Measurements from ENCODE around the gene NDUFAF3.

The NDUFAF3 gene

GRCh38 chr3:49025005-49025792 is 3.3 kb downstream of the NDUFAF3 start:
- TF ChIP-seq ZFP3 (CRISPR knock-in tag; IDR thresholded peaks at IDR 0.05) (no peak), PATZ1 (CRISPR knock-in tag; IDR thresholded peaks at IDR 0.05; ENCODE audit: borderline replicate concordance) (no peak), GLIS3 (CRISPR knock-in tag; IDR thresholded peaks at IDR 0.05) (no peak), ZNF8 (CRISPR knock-in tag; IDR thresholded peaks at IDR 0.05) (no peak), TOX (CRISPR knock-in tag; IDR thresholded peaks at IDR 0.05; ENCODE audit: borderline replicate concordance) (no peak), ZNF565 (CRISPR knock-in tag; conservative IDR thresholded peaks at IDR 0.05; ENCODE audit: low read depth) (no peak), CSDC2 (CRISPR knock-in tag; IDR thresholded peaks at IDR 0.05) (no peak), CSRNP3 (CRISPR knock-in tag; IDR thresholded peaks at IDR 0.05) (no peak), ESRRG (CRISPR knock-in tag; IDR thresholded peaks at IDR 0.05) (no peak), ZFP30 (CRISPR knock-in tag; IDR thresholded peaks at IDR 0.05) (no peak), SNAI2 (CRISPR knock-in tag; IDR thresholded peaks at IDR 0.05) (no peak), RARB (CRISPR knock-in tag; IDR thresholded peaks at IDR 0.05) (no peak), TCF4 (CRISPR knock-in tag; IDR thresholded peaks at IDR 0.05; ENCODE audit: borderline replicate concordance) (no peak), TSHZ2 (CRISPR knock-in tag; IDR thresholded peaks at IDR 0.05) (no peak), ARNTL (CRISPR knock-in tag; IDR thresholded peaks at IDR 0.05; ENCODE audit: borderline replicate concordance, low read depth) (no peak), BACH2 (CRISPR knock-in tag; IDR thresholded peaks at IDR 0.05; ENCODE audit: borderline replicate concordance) (no peak), CREB5 (CRISPR knock-in tag; IDR thresholded peaks at IDR 0.05; ENCODE audit: low read depth) (no peak)
- no peak for ATAC-seq

- ATAC-seq, result no peak
- TF ChIP-seq ZNF8 (CRISPR knock-in tag; IDR thresholded peaks at IDR 0.05), result no peak
- no peak for TF ChIP-seq ISL1 (CRISPR knock-in tag; IDR thresholded peaks at IDR 0.05)
- TF ChIP-seq CSDC2 (CRISPR knock-in tag; IDR thresholded peaks at IDR 0.05), result no peak
- no peak for TF ChIP-seq ZNF70 (CRISPR knock-in tag; IDR thresholded peaks at IDR 0.05)
- no peak for TF ChIP-seq ZC3H10 (CRISPR knock-in tag; IDR thresholded peaks at IDR 0.05)
- TF ChIP-seq RARB (CRISPR knock-in tag; IDR thresholded peaks at IDR 0.05), result no peak
- no peak for TF ChIP-seq POU6F1 (CRISPR knock-in tag; IDR thresholded peaks at IDR 0.05; ENCODE audit: borderline replicate concordance, low read depth)
- no peak for TF ChIP-seq CREB5 (CRISPR knock-in tag; IDR thresholded peaks at IDR 0.05; ENCODE audit: low read depth)
- no peak for TF ChIP-seq BACH2 (CRISPR knock-in tag; IDR thresholded peaks at IDR 0.05; ENCODE audit: borderline replicate concordance)
- TF ChIP-seq PATZ1 (CRISPR knock-in tag; IDR thresholded peaks at IDR 0.05; ENCODE audit: borderline replicate concordance), result no peak
- no peak for TF ChIP-seq OSR1 (CRISPR knock-in tag; IDR thresholded peaks at IDR 0.05)
These were observed 4.0 kb downstream of the NDUFAF3 start for GRCh38 chr3:49025793-49026520.
